Measurements from ENCODE around the gene PANK3. TPM values are rescaled to one million over a fixed set of nuclear protein-coding genes. Genes with fewer than 3 reads are reported as not detected.

Gene PANK3
- total RNA-seq (2022) (99.6 and 104 TPM in 2 replicates), Bru-seq, nascent RNA (percentile 97 among the genes with signal in this experiment), BruChase-seq, experiment 1, labeled RNA remaining after a 2-hour chase (percentile 99 among the genes with signal in this experiment), BruChase-seq, experiment 2, labeled RNA remaining after a 6-hour chase (percentile 98 among the genes with signal in this experiment)
- long read RNA-seq, full-length matches to known transcripts, result 42 of 58 reads
- long read RNA-seq, partial matches to known transcripts, result 5 of 58 reads
- long read RNA-seq, other reads (novel, unspliced or antisense), result 11 of 58 reads

GRCh38 chr5:168578538-168579487 lies at the start of gene PANK3:
PANK3 (minus strand) TSS chr5:168579368; CDS start chr5:168579283, 85 bp downstream.
- Mint-ChIP-seq H3K4me3 (ENCODE audit: unreplicated experiment) (peak within 1 kb of the TSS; percentile 92), H3K9me3 (ENCODE audit: unreplicated experiment) (no peaks in the 10 kb centered on the region), H3K36me3 (ENCODE audit: insufficient read depth, unreplicated experiment) (peaks cover 31% of the 10 kb centered on the region), H3K4me1 (ENCODE audit: low read depth, unreplicated experiment) (peaks cover 20% of the 10 kb centered on the region), H3K27me3 (ENCODE audit: insufficient read depth, unreplicated experiment) (no peaks in the 10 kb centered on the region), H3K27ac (ENCODE audit: unreplicated experiment) (peak within 1 kb of the TSS; percentile 95)
- H3K9me3 ChIP-seq, result no peaks in the 10 kb centered on the region
- 0 out of 2 replicates have a peak, but pooled peaks cover 4% of the 10 kb centered on the region for H3K4me1 ChIP-seq
- H3K4me3 ChIP-seq (ENCODE audit: low read depth, low read length), result peak within 1 kb of the TSS; percentile 99
- TF ChIP-seq CTCF (IDR thresholded peaks at IDR 0.05; ENCODE audit: insufficient read depth in 1 of 2, low read depth in 1 of 2, low read length in 1 of 2, severe bottlenecking in 1 of 2, unreplicated experiment in 1 of 2), result no peak
- ChIA-PET POLR2A (interaction anchor here (0.8 to 1.2 kb wide), 2 partner anchors 13 to 92 kb away, joined by 3 to 11 read pairs; partner anchors contain the start of gene RARS1), CTCF (interaction anchor here (1.5 kb wide), 1 partner anchor 13 kb away, joined by 4 read pairs; no protein-coding TSS in a partner anchor)
- H3K27me3 ChIP-seq (replicated peaks; ENCODE audit: control insufficient read depth, insufficient read depth, low read length), result no peaks in the 10 kb centered on the region
- H3K36me3 ChIP-seq (ENCODE audit: control insufficient read depth, insufficient read depth, low read length), result no peaks in the 10 kb centered on the region; the same call in 1 of the 2 replicates
- intact Hi-C loops (cut with micrococcal nuclease; ENCODE audit: unreplicated experiment), result loop anchor here (1.0 to 10.0 kb wide), 4 partner anchors 12 to 304 kb away; partner anchors contain the start of gene RARS1
- BruUV-seq (replicated peaks), result no TSS peak
- DNase-seq, result no peak

- Mint-ChIP-seq H3K27me3 (ENCODE audit: insufficient read depth, unreplicated experiment) (no peaks in the 10 kb centered on the region), H3K36me3 (ENCODE audit: insufficient read depth, unreplicated experiment) (no peaks in the 10 kb centered on the region), H3K4me3 (ENCODE audit: unreplicated experiment) (no peak overlapping the region), H3K9me3 (ENCODE audit: unreplicated experiment) (peaks cover 3% of the 10 kb centered on the region), H3K27ac (ENCODE audit: unreplicated experiment) (no peak overlapping the region), H3K4me1 (ENCODE audit: low read depth, unreplicated experiment) (peaks cover 8% of the 10 kb centered on the region)
- TF ChIP-seq CTCF (IDR thresholded peaks at IDR 0.05; ENCODE audit: insufficient read depth in 1 of 2, low read depth in 1 of 2, low read length in 1 of 2, severe bottlenecking in 1 of 2, unreplicated experiment in 1 of 2), result no peak
- Histone ChIP-seq H3K27me3 (replicated peaks; ENCODE audit: control insufficient read depth, insufficient read depth, low read length) (no peaks in the 10 kb centered on the region), H3K9me3 (no peaks in the 10 kb centered on the region), H3K4me1 (peaks cover 6% of the 10 kb centered on the region), H3K36me3 (ENCODE audit: control insufficient read depth, insufficient read depth, low read length) (no peaks in the 10 kb centered on the region), H3K4me3 (ENCODE audit: low read depth, low read length) (no peak overlapping the region)
- intact Hi-C loops (cut with micrococcal nuclease; ENCODE audit: unreplicated experiment), result loop anchor here (2.0 kb wide), 1 partner anchor 22 kb away; no protein-coding TSS in a partner anchor
- DNase-seq, result peak in 1 of 2 experiments; percentile 35
- CTCF ChIA-PET, result interaction anchor here (0.6 kb wide), 1 partner anchor 32 kb away, joined by 3 read pairs; no protein-coding TSS in a partner anchor
- BruUV-seq (replicated peaks), result no TSS peak
- POLR2A ChIA-PET, result no interaction called here
Observed at GRCh38 chr5:168624850-168625364, 45.7 kb upstream of the PANK3 start.

GRCh38 chr5:168620807-168621206 lies 41.6 kb upstream of the PANK3 start:
- no peak for DNase-seq
- Histone ChIP-seq H3K36me3 (ENCODE audit: control insufficient read depth, insufficient read depth, low read length) (no peaks in the 10 kb centered on the region), H3K9me3 (no peaks in the 10 kb centered on the region), H3K4me1 (peaks cover 6% of the 10 kb centered on the region), H3K4me3 (ENCODE audit: low read depth, low read length) (no peak overlapping the region), H3K27me3 (replicated peaks; ENCODE audit: control insufficient read depth, insufficient read depth, low read length) (no peaks in the 10 kb centered on the region)
- no peaks in the 10 kb centered on the region for H3K36me3 Mint-ChIP-seq (ENCODE audit: insufficient read depth, unreplicated experiment)
- H3K27me3 Mint-ChIP-seq (ENCODE audit: insufficient read depth, unreplicated experiment), result no peaks in the 10 kb centered on the region
- H3K27ac Mint-ChIP-seq (ENCODE audit: unreplicated experiment), result no peak overlapping the region
- intact Hi-C loops (cut with micrococcal nuclease; ENCODE audit: unreplicated experiment), result no loop called here
- no peak for TF ChIP-seq CTCF (IDR thresholded peaks at IDR 0.05; ENCODE audit: insufficient read depth in 1 of 2, low read depth in 1 of 2, low read length in 1 of 2, severe bottlenecking in 1 of 2, unreplicated experiment in 1 of 2)
- no TSS peak for BruUV-seq (replicated peaks)
- ChIA-PET POLR2A (no interaction called here), CTCF (no interaction called here)
- H3K4me1 Mint-ChIP-seq (ENCODE audit: low read depth, unreplicated experiment), result peaks cover 8% of the 10 kb centered on the region
- H3K4me3 Mint-ChIP-seq (ENCODE audit: unreplicated experiment), result no peak overlapping the region
- no peaks in the 10 kb centered on the region for H3K9me3 Mint-ChIP-seq (ENCODE audit: unreplicated experiment)
